Breast epithelium (tissue), 4 donors: ENCODE data around the gene AFG1L. TPM values are rescaled to one million over a fixed set of nuclear protein-coding genes. Genes with fewer than 3 reads are reported as not detected.

Experiments used
- DNase-seq, 2 donors: peaks; one replicate each; pipeline ENCODE4 v3.0.0-alpha.2; 2019; ENCODE audit warnings: low spot score in 2 of 2
- H3K27ac ChIP-seq, 2 donors: fragments of 200-600 bp; sonication (generic) in 1 of 2; one replicate each; pipeline ENCODE4 v1.5.1; 2016 to 2019; ENCODE audit warnings: mild to moderate bottlenecking in 1 of 2
- H3K27me3 ChIP-seq, 2 donors: fragments of 200-600 bp; sonication (generic) in 1 of 2; one replicate each; pipeline versions ENCODE4 v1.5.1 to v1.6.0; 2017 to 2019; ENCODE audit warnings: control low read depth in 1 of 2, mild to moderate bottlenecking in 1 of 2
- H3K36me3 ChIP-seq: fragments of 200-600 bp; one replicate; pipeline ENCODE4 v1.5.1; 2019
- H3K4me1 ChIP-seq, 2 donors: fragments of 200-600 bp; sonication (generic); one replicate each; pipeline ENCODE4 v1.5.1; 2016 to 2019; ENCODE audit warnings: control low read depth in 1 of 2
- H3K4me3 ChIP-seq, 3 donors: fragments of 200-600 bp; sonication (generic); 1 replicate in 2 of 3; 2 replicates in 1 of 3; pipeline ENCODE4 v1.5.1; 2016 to 2019; ENCODE audit warnings: mild to moderate bottlenecking in 3 of 3, moderate library complexity in 2 of 3
- H3K9me3 ChIP-seq, 2 donors: fragments of 200-600 bp; sonication (generic) in 1 of 2; one replicate each; pipeline ENCODE4 v1.5.1; 2016 to 2019; ENCODE audit warnings: control low read depth in 1 of 2
- CTCF ChIP-seq, 3 donors: fragments of 450-650 bp; IDR thresholded peaks; one replicate each; pipeline ENCODE4 v1.5.1; 2016 to 2017; ENCODE audit warnings: antibody characterized with exemption in 3 of 3, mild to moderate bottlenecking in 3 of 3, moderate library complexity in 3 of 3
- POLR2A ChIP-seq: fragments of 450-650 bp; IDR thresholded peaks from one replicate; pipeline ENCODE4 v1.6.1; 2016; ENCODE audit warnings: antibody characterized with exemption, mild to moderate bottlenecking, moderate library complexity
- POLR2AphosphoS5 ChIP-seq, 3 donors: sonication (generic); formaldehyde crosslinking; IDR thresholded peaks; one replicate each; pipeline ENCODE4 v1.6.1; 2017; ENCODE audit warnings: antibody characterized with exemption in 3 of 3
- intact Hi-C: fragments of 100-400 bp; cut with DNase I; formaldehyde crosslinking; loops from one replicate; pipeline ENCODE4 v1.15.1; 2023; ENCODE audit warnings: low total_unique reads
- total RNA-seq, 3 donors: library from RNA; depleted of rRNA; stranded (reverse); fragments of >200 nt; gene quantifications; one replicate each; pipeline ENCODE4 v1.1.0, GENCODE V29; 2016

AFG1L gene
- total RNA-seq, 3 donors from 2014 or later, result 2.3 to 5.6 (median 4.0) TPM

- Histone ChIP-seq H3K4me3 (no peak overlapping the region), H3K9me3 (no peaks in the 10 kb centered on the region), H3K27me3 (no peaks in the 10 kb centered on the region), H3K27ac (no peak overlapping the region), H3K36me3 (no peaks in the 10 kb centered on the region), H3K4me1 (no peaks in the 10 kb centered on the region)
- no peak for TF ChIP-seq POLR2A
- TF ChIP-seq POLR2AphosphoS5 (IDR thresholded peaks at IDR 0.05), result no peak
- no peak for TF ChIP-seq CTCF (IDR thresholded peaks at IDR 0.05)
- intact Hi-C loops, result no loop called here
- no peak for DNase-seq
Observed at GRCh38 chr6:108348655-108349349, 53.9 kb downstream of the AFG1L start.

- H3K36me3 ChIP-seq, result no peaks in the 10 kb centered on the region
- H3K27me3 ChIP-seq, result no peaks in the 10 kb centered on the region
- no peak overlapping the region for H3K27ac ChIP-seq
- no peaks in the 10 kb centered on the region for H3K4me1 ChIP-seq
- DNase-seq, result no peak
- H3K9me3 ChIP-seq, result no peaks in the 10 kb centered on the region
- intact Hi-C loops, result no loop called here
- no peak for TF ChIP-seq POLR2AphosphoS5 (IDR thresholded peaks at IDR 0.05)
- TF ChIP-seq POLR2A, result no peak
- no peak for TF ChIP-seq CTCF (IDR thresholded peaks at IDR 0.05)
- H3K4me3 ChIP-seq, result no peak overlapping the region
Observed at GRCh38 chr6:108350528-108350927, 55.7 kb downstream of the AFG1L start.

GRCh38 chr6:108353853-108354252, 59.0 kb downstream of the AFG1L start:
- no peak overlapping the region for H3K4me3 ChIP-seq
- TF ChIP-seq POLR2AphosphoS5 (IDR thresholded peaks at IDR 0.05), result no peak
- TF ChIP-seq POLR2A, result no peak
- TF ChIP-seq CTCF (IDR thresholded peaks at IDR 0.05), result no peak
- H3K4me1 ChIP-seq, result no peaks in the 10 kb centered on the region
- H3K36me3 ChIP-seq, result no peaks in the 10 kb centered on the region
- no peak for DNase-seq
- H3K27me3 ChIP-seq, result no peaks in the 10 kb centered on the region
- intact Hi-C loops, result no loop called here
- no peaks in the 10 kb centered on the region for H3K9me3 ChIP-seq
- no peak overlapping the region for H3K27ac ChIP-seq

GRCh38 chr6:108355120-108355519, 60.3 kb downstream of the AFG1L start:
- DNase-seq, result no peak
- Histone ChIP-seq H3K27me3 (no peaks in the 10 kb centered on the region), H3K4me1 (no peaks in the 10 kb centered on the region), H3K36me3 (no peaks in the 10 kb centered on the region), H3K4me3 (no peak overlapping the region), H3K27ac (no peak overlapping the region), H3K9me3 (no peaks in the 10 kb centered on the region)
- intact Hi-C loops, result no loop called here
- TF ChIP-seq POLR2A, result no peak
- no peak for TF ChIP-seq CTCF (IDR thresholded peaks at IDR 0.05)
- TF ChIP-seq POLR2AphosphoS5 (IDR thresholded peaks at IDR 0.05), result no peak

GRCh38 chr6:108355890-108356289, 61.0 kb downstream of the AFG1L start:
- DNase-seq, result no peak
- no peak for TF ChIP-seq POLR2A
- no peak for TF ChIP-seq CTCF (IDR thresholded peaks at IDR 0.05)
- no peak for TF ChIP-seq POLR2AphosphoS5 (IDR thresholded peaks at IDR 0.05)
- Histone ChIP-seq H3K27ac (no peak overlapping the region), H3K36me3 (no peaks in the 10 kb centered on the region), H3K27me3 (no peaks in the 10 kb centered on the region), H3K4me3 (no peak overlapping the region), H3K4me1 (no peaks in the 10 kb centered on the region), H3K9me3 (no peaks in the 10 kb centered on the region)
- intact Hi-C loops, result no loop called here
